Panc1 (cell line): ENCODE data around the gene FGGY.

Experiments
- CTCF ChIP-seq: fragments of 450-650 bp; IDR thresholded peaks from 2 replicates; pipeline ENCODE4 v1.5.1; 2017; ENCODE audit warnings: mild to moderate bottlenecking
- POLR2AphosphoS5 ChIP-seq: IDR thresholded peaks from 2 replicates; pipeline ENCODE4 v1.6.1; 2012; ENCODE audit warnings: mild to moderate bottlenecking, low read depth, low read length, moderate library complexity
- REST ChIP-seq, 2 experiments: IDR thresholded peaks; 2 replicates each; pipeline ENCODE4 v1.6.1; 2011 to 2012; ENCODE audit warnings: low read depth in 2 of 2, control low read depth in 1 of 2, low read length in 1 of 2, mild to moderate bottlenecking in 1 of 2, moderate library complexity in 1 of 2; ENCODE audit not compliant: insufficient read depth in 1 of 2
- SIN3A ChIP-seq: IDR thresholded peaks from 2 replicates; pipeline ENCODE4 v1.6.1; 2012; ENCODE audit warnings: low read depth, mild to moderate bottlenecking, low read length, moderate library complexity, borderline replicate concordance; ENCODE audit not compliant: insufficient read depth

- TF ChIP-seq SIN3A: no peak
- no peak for TF ChIP-seq CTCF
- no peak for TF ChIP-seq POLR2AphosphoS5
- TF ChIP-seq REST (IDR thresholded peaks at IDR 0.05; ENCODE audit: insufficient read depth in 1 of 2, low read depth in 2 of 2, low read length in 1 of 2): no peak
These were observed 247.9 kb downstream of the FGGY start for GRCh38 chr1:59544615-59545293.
